ENCODE data around the gene DLL3.

DLL3 gene

GRCh38 chr19:39520541-39521484 is 22.1 kb downstream of the DLL3 start:
- no peak for ATAC-seq
- Mint-ChIP-seq H3K27ac (no peak overlapping the region), H3K9me3 (no peaks in the 10 kb centered on the region)

DNA sequence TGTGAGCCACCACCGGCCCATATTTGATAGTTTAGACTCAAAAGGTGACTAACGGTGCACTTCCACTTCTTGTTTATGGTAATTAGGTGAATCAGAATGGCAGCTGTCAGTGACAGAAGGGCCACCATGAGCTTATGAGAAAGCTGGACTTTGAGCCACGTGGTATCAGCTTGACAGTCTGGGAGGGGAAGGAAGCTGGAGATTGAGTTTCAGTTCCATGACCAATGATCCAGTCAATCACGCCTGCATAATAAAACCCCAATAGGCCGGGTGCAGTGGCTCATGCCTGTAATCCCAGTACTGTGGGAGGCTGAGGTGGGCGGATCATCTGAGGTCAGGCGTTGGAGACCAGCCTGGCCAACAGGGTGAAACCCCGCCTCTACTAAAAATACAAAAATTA is 25.7 kb downstream of the DLL3 start:
- H3K4me3 Mint-ChIP-seq: no peak overlapping the region
- H3K27ac Mint-ChIP-seq: peak overlapping the region; percentile 27
- H3K9me3 Mint-ChIP-seq: no peaks in the 10 kb centered on the region
- ATAC-seq: peak; percentile 81
- H3K36me3 Mint-ChIP-seq: peaks cover 5% of the 10 kb centered on the region
- H3K4me1 Mint-ChIP-seq: peaks cover 5% of the 10 kb centered on the region
- no peaks in the 10 kb centered on the region for H3K27me3 Mint-ChIP-seq

More at GRCh38 chr19:39520541-39521484, 22.1 kb downstream of the DLL3 start:
- peaks cover 8% of the 10 kb centered on the region for H3K4me1 Mint-ChIP-seq
- H3K36me3 Mint-ChIP-seq: peaks cover 5% of the 10 kb centered on the region
- peaks cover 26% of the 10 kb centered on the region for H3K27me3 Mint-ChIP-seq
- H3K4me3 Mint-ChIP-seq: no peak overlapping the region

- Mint-ChIP-seq H3K36me3 (peaks cover 5% of the 10 kb centered on the region), H3K27ac (no peak overlapping the region), H3K4me1 (peaks cover 5% of the 10 kb centered on the region), H3K9me3 (no peaks in the 10 kb centered on the region), H3K4me3 (no peak overlapping the region), H3K27me3 (no peaks in the 10 kb centered on the region)
- no peak for ATAC-seq
Observed at GRCh38 chr19:39525205-39525604, 26.5 kb downstream of the DLL3 start.

GRCh38 chr19:39531834-39532232 is 33.1 kb downstream of the DLL3 start:
- no peaks in the 10 kb centered on the region for H3K27me3 Mint-ChIP-seq
- H3K4me1 Mint-ChIP-seq: peaks cover 25% of the 10 kb centered on the region
- H3K36me3 Mint-ChIP-seq: peaks cover 5% of the 10 kb centered on the region
- peak overlapping the region; percentile 94 for H3K4me3 Mint-ChIP-seq
- ATAC-seq: no peak
- H3K27ac Mint-ChIP-seq: peak overlapping the region; percentile 72
- no peaks in the 10 kb centered on the region for H3K9me3 Mint-ChIP-seq

GRCh38 chr19:39532233-39533002 is 33.7 kb downstream of the DLL3 start, which contains the start of gene EID2B:
Gene EID2B, minus strand, starts transcription at chr19:39532852. Its CDS starts 50 bp downstream, at chr19:39532802.
- Mint-ChIP-seq H3K4me1 (peaks cover 31% of the 10 kb centered on the region), H3K27me3 (no peaks in the 10 kb centered on the region), H3K36me3 (peaks cover 5% of the 10 kb centered on the region), H3K9me3 (no peaks in the 10 kb centered on the region), H3K4me3 (peak within 1 kb of the TSS; percentile 94), H3K27ac (peak within 1 kb of the TSS; percentile 72)
- ATAC-seq: peak; percentile 94

- H3K27me3 Mint-ChIP-seq: no peaks in the 10 kb centered on the region
- peaks cover 36% of the 10 kb centered on the region for H3K4me1 Mint-ChIP-seq
- peak overlapping the region; percentile 94 for H3K4me3 Mint-ChIP-seq
- peaks cover 5% of the 10 kb centered on the region for H3K36me3 Mint-ChIP-seq
- peak; percentile 42 for ATAC-seq
- no peaks in the 10 kb centered on the region for H3K9me3 Mint-ChIP-seq
- peak overlapping the region; percentile 72 for H3K27ac Mint-ChIP-seq
Observed at GRCh38 chr19:39533003-39533512, 34.3 kb downstream of the DLL3 start.

DNA sequence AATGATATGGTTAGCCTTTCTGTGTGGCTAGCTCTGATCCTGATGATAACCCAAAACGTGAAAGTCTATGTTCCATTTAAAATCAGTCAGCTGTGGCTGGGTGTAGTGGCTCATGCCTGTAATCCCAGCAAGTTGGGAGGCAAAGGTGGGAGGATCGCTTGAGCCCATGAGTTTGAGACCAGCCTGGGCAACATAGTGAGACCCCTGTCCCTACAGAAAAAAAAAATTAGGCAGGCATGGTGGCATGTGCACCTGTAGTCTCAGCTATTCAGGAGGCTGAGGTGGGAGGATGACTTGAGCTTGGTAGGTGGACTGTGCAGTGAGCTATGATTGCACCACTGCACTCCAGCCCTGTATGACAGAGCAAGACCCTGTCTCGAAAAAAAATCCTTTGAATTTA is 35.0 kb downstream of the DLL3 start:
- Mint-ChIP-seq H3K27ac (no peak overlapping the region), H3K9me3 (no peaks in the 10 kb centered on the region), H3K4me1 (peaks cover 40% of the 10 kb centered on the region), H3K27me3 (no peaks in the 10 kb centered on the region), H3K4me3 (no peak overlapping the region), H3K36me3 (peaks cover 5% of the 10 kb centered on the region)
- ATAC-seq: no peak

GRCh38 chr19:39539165-39539517 is 40.4 kb downstream of the DLL3 start:
- Mint-ChIP-seq H3K27me3 (no peaks in the 10 kb centered on the region), H3K4me3 (peak overlapping the region; percentile 96), H3K9me3 (no peaks in the 10 kb centered on the region), H3K27ac (peak overlapping the region; percentile 82), H3K4me1 (peaks cover 51% of the 10 kb centered on the region), H3K36me3 (peaks cover 5% of the 10 kb centered on the region)
- ATAC-seq: peak; percentile 1

DNA sequence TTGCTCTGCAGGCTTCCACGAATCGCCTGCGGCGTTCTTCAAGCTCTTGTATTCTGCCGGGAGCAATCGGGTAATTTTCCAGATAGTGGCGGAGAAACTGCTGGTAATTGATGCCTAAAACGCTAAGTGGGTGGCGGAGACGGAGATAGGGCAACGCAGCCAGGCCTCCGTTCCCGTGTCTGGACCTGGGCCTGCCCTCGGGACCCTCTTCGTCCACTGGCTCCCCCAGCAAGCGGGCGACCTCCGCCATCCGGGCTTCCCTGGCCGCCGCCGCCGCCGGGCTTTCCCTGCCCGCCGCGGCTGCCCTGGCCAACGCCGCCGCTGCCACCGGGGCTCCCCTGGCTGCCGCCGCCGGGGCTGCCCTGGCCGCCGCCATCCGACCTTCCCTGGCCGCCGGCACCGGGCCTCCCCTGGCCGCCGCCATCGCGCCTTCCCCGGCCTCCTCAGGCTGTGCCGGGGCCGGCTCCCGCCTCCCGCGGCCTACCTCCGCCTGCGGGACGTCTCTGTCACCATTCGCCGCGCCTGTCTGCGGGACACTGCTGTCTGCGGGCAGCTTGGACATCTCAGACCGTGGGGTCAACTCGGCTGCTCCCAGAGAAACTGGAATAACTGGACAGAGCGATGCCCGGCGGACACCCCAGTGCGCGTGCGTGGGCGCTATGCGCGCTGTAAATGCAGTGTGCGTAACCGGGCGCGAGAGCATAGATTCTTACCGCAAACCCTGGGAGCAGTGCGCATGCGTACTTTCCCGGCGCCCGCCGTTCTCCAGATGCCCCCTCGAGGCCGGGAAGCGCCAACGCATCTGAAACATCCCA is 41.0 kb downstream of the DLL3 start, which contains the start of gene EID2:
TSS of gene EID2 (minus strand) at position 644 of the 815 bp plus-strand sequence. CDS start at position 562, 82 bp downstream.
- Mint-ChIP-seq H3K27ac (peak within 1 kb of the TSS; percentile 82), H3K9me3 (no peaks in the 10 kb centered on the region), H3K36me3 (peaks cover 5% of the 10 kb centered on the region), H3K4me1 (peaks cover 51% of the 10 kb centered on the region), H3K4me3 (peak within 1 kb of the TSS; percentile 96), H3K27me3 (no peaks in the 10 kb centered on the region)
- ATAC-seq: peak; percentile 95

DNA sequence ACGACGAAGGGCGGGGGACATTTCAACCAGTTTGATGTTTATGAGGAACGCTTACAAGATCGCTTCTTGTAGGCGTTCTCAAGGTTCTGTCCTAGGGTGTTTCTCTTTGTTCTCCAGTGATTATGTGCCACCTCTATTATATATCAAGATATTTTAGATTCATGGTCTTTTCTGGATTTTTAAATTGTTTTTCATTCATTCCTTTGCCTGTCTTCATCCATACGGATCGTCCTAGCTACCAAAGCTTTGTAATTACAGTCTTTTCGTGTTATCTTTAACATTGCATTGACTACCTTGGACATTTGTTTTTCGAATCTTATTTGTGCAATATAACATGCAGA is 41.6 kb downstream of the DLL3 start:
- H3K27me3 Mint-ChIP-seq: no peaks in the 10 kb centered on the region
- peaks cover 5% of the 10 kb centered on the region for H3K36me3 Mint-ChIP-seq
- H3K4me1 Mint-ChIP-seq: peaks cover 50% of the 10 kb centered on the region
- ATAC-seq: no peak
- no peaks in the 10 kb centered on the region for H3K9me3 Mint-ChIP-seq
- H3K4me3 Mint-ChIP-seq: peak overlapping the region; percentile 96
- H3K27ac Mint-ChIP-seq: peak overlapping the region; percentile 82

DNA sequence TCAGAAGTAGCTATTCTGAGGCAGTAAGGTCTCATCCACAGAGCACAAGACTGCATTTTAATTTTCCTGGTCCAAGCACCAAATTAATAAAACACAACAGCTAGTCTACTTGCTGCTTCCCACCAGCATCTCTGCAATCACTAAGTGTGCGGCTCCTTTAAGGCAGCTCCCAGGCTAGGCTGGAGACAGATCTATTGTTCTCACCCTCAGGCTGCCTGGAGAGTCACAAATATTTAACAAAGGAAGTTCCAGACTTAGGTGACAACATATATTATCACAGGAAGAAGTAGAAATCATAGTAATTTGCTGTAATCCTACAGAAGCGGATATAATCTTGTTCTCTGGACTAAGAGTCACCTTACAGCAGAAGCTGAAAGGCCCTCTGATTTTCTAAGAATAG is 43.5 kb downstream of the DLL3 start:
- H3K9me3 Mint-ChIP-seq: no peaks in the 10 kb centered on the region
- H3K36me3 Mint-ChIP-seq: no peaks in the 10 kb centered on the region
- no peak overlapping the region for H3K4me3 Mint-ChIP-seq
- peaks cover 37% of the 10 kb centered on the region for H3K4me1 Mint-ChIP-seq
- no peak for ATAC-seq
- no peaks in the 10 kb centered on the region for H3K27me3 Mint-ChIP-seq
- H3K27ac Mint-ChIP-seq: peak overlapping the region; percentile 88

DNA sequence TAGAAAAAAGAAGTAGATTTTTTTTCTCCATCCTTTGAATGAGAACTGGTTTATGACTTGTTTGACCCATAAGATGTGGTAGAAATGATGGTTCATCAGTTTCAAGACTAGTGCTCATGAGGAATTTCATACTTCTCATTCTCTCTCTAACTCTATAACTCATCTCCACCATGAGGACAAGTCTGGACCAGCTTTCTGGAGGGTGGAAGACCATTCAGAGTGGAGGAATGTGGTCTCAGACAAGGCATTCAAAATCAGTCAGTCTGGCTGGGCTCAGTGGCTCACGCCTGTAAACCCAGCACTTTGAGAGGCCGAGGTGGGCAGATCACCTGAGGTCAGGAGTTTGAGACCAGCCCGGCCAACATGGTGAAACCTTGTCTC is 44.7 kb downstream of the DLL3 start:
- Mint-ChIP-seq H3K4me3 (no peak overlapping the region), H3K27ac (no peak overlapping the region), H3K4me1 (peaks cover 24% of the 10 kb centered on the region), H3K9me3 (no peaks in the 10 kb centered on the region), H3K27me3 (no peaks in the 10 kb centered on the region), H3K36me3 (no peaks in the 10 kb centered on the region)
- ATAC-seq: no peak

DNA sequence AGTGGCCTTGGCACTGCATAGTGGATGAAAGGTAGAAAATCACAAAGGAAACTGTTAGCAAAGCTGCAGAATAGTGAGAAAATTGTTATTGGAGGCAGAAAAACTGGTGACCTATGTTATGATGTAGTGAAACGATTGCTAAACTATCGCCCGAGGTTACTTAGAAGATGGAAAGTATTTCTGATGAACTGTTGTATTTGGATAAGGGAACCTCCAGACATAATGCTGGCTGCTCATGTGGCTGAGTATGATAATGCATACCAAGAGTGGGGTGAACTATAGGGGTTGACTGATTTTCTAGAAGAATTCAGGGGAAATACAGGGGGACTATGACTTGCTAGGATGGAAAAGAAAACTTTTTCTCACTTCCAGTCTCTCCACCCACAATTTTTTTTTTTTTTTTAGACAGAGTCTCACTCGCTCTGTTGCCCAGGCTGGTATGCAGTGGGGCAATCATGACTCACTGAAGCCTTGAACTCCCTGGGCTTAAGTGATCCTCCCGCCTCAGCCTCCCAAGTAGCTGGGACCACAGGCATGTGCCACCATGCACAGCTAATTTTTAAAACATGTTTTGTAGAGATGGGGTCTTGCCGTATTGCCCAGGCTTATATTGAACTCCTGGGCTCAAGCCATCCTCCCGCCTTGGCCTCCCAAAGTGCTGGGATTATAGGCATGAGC is 45.6 kb downstream of the DLL3 start:
- Mint-ChIP-seq H3K36me3 (no peaks in the 10 kb centered on the region), H3K4me1 (peaks cover 15% of the 10 kb centered on the region), H3K27me3 (no peaks in the 10 kb centered on the region), H3K9me3 (no peaks in the 10 kb centered on the region), H3K4me3 (no peak overlapping the region), H3K27ac (no peak overlapping the region)
- no peak for ATAC-seq

DNA sequence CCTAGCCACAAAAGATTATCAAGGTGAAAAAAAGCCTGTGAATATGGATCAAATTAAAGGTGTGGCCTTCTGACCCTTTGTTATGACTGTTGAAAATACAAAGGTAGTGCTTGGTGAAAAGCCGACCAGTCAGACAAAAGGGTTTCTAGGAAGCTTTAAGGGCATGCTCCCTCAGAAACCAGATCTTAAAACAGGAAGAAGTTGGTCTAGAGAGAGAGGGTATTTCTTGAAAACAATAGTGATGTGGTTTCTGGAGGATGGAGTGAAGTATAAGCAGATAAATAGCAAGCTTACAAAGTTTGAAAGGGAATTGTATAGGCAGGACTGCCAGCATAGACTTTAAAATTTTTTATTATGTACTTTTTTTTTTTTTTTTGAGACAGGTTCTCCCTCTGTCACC is 46.2 kb downstream of the DLL3 start:
- Mint-ChIP-seq H3K4me3 (no peak overlapping the region), H3K27ac (no peak overlapping the region), H3K9me3 (no peaks in the 10 kb centered on the region), H3K27me3 (no peaks in the 10 kb centered on the region), H3K36me3 (no peaks in the 10 kb centered on the region), H3K4me1 (peaks cover 15% of the 10 kb centered on the region)
- no peak for ATAC-seq

All from stimulated activated memory B cell treated with anti-CD40 and anti-IgM and Interleukin-4, amounts not matched to agents 10 μg/mL and 1 μg/mL and 100 μg/mL, for 72 hours (primary cell).